OCI-LY1 (cell line): Measurements from ENCODE around the gene SDCCAG8.

ENCODE experiments used
- CTCF ChIP-seq: fragments of 200-600 bp; sonication (generic), shearing (Covaris generic); IDR thresholded peaks from 2 replicates; pipeline ENCODE4 v1.5.1; 2017; ENCODE audit warnings: mild to moderate bottlenecking, antibody characterized with exemption, low read length, moderate library complexity, mixed read lengths
- EZH2 ChIP-seq: fragments of 200-600 bp; sonication (generic), shearing (Covaris generic); IDR thresholded peaks from 2 replicates; pipeline ENCODE4 v1.8.0; 2017; ENCODE audit warnings: borderline replicate concordance, mixed run types, mild to moderate bottlenecking, antibody characterized with exemption, low read length, moderate library complexity, mixed read lengths

DNA sequence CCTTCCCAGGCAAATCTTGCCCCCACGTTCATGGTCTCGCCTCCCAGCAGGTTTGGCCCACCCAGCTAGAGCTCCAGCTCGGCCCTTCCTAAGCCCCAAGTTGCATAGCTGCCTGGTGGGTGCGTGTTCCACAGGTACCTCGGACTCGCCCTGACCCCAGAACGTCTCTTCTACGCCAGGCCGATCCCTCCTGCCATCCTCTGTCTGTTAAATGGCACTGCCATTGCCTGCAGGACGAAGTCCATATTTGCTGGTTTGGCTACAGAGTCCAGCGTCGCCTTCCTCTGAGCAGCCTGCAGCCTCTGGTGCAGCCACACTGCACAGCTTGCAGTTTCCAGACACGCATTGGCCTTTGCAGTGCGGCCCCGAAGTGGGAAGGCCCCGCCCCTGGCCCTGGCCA, 228.1 kb downstream of the SDCCAG8 start:
- TF ChIP-seq CTCF (no peak), EZH2 (no peak)
